GM18870 (cell line): ENCODE data around the gene ZSWIM9.

Experiments used
- ATAC-seq: cut with Tn5 transposase; IDR thresholded peaks from one replicate; pipeline ENCODE4 v1.9.1; 2021; ENCODE audit warnings: moderate library complexity; ENCODE audit not compliant: unreplicated experiment

Gene ZSWIM9

GRCh38 chr19:48174445-48175030 is 4.1 kb downstream of the ZSWIM9 start:
- ATAC-seq = no peak

DNA sequence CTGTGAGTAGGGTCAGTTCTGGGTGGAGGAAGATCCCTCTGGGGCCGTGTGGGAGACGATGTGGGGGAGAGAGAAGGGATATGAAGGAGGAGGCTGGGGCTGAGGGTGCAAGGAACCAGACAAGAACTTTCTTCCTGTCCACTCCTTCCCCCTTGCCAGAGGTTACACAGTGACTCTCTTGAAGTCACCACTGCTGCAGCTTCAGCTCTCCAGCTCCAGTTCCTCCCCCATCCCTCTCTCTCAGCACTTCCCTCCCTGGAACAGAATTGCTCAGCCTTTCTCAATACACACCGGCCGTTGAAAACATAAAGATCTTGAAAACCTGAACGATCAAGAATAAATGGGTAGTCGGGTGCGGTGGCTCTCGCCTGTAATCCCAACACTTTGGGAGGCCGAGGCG is 5.1 kb downstream of the ZSWIM9 start:
- ATAC-seq = no peak

- ATAC-seq = no peak
Observed at GRCh38 chr19:48176226-48176625, 5.7 kb downstream of the ZSWIM9 start.

DNA sequence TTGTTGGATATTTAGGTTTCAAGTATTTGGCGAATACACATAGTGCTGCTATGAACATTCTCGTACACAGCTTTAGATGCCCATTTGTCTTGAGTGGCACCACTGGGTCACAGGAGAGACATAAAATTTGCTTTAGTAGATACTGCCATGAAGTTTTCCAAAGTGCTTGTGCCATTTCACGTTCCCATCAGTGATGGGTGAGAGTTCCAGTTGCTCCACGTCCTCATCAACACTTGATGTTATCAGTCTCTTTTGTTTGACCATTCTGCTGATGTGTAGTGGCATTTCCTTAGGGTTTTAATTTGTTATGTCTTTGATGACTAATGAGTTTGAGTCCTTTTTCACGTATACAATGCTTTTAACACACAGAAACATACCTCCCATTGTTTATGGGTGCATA is 11.0 kb downstream of the ZSWIM9 start:
- no peak for ATAC-seq

GRCh38 chr19:48182434-48182833 is 12.0 kb downstream of the ZSWIM9 start:
- no peak for ATAC-seq

DNA sequence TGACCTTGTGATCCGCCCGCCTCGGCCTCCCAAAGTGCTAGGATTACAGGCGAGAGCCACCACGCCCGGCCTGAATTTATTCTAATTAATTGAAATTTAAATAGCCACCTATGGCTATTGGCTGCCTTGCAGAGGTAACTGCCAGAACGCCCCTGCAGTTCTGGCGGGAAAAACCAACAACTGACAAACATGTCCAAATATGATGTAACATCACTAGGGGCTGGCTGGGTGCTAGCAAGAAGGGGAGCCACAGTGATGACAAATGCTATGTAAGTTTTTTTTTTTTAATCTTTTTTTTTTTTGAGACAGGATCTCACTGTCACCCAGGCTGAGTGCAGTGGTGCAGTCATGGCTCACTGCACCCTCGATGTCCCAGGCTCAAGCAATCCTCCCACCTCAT is 12.9 kb downstream of the ZSWIM9 start:
- ATAC-seq = no peak

GRCh38 chr19:48186015-48186414 is 15.5 kb downstream of the ZSWIM9 start:
- no peak for ATAC-seq

DNA sequence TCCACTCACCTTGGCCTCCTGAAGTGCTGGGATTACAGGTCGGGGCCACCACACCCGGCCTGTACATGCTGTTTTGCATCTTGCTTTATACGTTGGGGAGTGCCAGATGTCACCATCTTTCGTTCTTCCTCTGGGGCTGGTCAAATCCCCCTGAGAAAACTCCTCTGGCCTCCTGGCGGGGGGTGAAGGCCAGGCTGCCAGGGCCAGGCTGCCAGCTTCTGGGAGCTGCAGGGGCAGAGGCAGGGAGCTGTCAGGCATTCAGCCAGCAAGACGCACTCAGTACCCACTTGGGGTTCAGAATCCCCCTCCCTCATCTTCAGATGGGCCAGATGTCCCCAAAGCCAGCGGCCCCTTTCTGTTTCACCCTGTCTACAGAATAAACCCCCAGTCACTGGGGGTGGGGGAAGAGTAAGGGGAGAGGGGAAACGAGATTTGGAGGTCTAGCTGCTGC is 16.1 kb downstream of the ZSWIM9 start:
- no peak for ATAC-seq

DNA sequence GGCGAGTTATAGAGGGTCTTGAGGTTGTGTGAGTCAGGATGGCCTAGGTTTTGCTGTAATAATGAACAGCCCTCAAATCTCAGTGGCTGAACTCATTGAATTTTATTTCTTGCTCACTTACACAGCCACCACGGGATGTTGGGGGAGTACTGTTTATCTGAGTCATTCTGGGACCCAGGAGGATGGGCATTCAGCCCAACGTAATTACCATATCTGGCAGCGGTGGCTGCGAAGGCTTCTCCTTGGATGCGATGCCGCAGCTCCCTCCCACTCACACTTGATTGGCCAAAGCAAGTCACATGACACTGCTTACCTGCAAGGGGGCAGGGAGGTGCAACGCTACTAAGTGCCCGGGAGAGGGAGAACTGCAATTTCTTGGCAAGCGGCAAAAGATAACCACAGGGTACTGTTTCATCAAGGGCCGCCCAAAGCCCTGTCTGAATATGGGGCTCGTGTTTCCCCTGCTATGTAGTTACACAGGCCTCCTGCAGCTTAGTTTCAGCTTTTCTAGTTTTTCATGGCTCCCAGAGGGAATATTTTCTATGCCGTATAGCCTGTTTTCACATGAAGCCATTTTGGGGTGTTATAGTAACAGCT is 19.9 kb downstream of the ZSWIM9 start:
- no peak for ATAC-seq

- no peak for ATAC-seq
Observed at GRCh38 chr19:48190885-48191284, 20.4 kb downstream of the ZSWIM9 start.

DNA sequence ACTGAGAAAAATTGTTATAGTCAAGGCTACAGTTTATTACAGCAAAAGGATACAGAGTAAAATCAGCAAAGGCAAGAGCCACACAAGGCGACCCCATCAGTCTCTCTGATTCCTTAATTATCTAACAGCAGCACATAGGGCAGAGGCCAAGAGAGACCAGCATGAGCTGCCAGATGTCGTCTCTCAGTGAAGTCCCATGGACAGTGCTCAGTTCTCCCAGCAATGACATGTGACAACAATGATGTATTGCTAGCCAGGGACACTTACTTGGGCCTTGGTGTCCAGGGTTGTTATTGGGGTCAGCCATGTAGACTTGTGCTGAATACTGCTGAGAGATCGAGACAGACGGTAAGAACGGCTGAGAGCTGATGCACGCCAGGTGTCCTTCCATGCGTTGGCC is 22.3 kb downstream of the ZSWIM9 start:
- no peak for ATAC-seq

- no peak for ATAC-seq
Observed at GRCh38 chr19:48194041-48194843, 23.8 kb downstream of the ZSWIM9 start.

DNA sequence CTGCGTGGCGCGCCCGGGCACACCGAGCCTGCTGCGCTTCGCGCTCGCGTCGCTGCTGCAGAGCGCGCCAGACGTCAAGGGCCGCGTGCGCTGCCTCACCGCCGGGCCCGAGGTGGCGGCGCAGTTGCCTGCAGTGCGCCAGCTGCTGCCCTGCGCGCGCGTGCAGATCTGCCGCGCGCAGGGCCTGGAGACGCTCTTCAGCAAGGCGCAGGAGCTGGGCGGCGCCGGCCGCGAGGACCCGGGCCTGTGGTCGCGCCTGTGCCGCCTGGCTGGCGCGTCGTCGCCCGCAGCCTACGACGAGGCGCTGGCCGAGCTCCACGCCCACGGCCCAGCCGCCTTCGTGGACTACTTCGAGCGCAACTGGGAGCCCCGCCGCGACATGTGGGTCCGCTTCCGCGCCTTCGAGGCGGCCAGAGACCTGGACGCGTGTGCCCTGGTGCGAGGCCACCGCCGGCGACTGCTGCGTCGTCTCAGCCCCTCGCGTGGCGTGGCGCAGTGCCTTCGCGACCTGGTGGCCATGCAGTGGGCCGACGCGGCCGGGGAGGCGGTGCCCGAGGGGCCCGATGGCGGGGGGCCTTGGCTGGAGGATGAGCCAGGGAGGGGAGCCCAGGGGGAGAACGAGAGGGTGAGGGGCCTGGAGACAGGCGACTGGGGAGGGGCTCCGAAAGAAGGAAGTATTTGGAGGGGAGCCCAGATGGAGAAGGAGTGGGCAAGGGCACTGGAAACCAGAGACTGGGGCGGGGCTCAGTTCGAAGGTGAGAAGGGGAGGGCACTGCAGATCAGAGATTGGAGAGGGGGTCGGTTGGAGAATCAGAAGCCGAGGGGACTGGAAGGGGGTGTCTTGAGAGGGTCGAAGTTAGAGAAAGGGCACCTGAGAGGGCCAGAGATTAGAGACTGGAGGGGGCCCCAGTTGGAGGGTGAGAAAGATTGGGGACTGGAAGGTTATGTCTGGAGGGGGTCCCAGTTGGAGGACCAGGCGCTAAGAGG is 24.7 kb downstream of the ZSWIM9 start:
- ATAC-seq = no peak

- ATAC-seq = no peak
Observed at GRCh38 chr19:48196321-48196763, 25.9 kb downstream of the ZSWIM9 start.

- no peak for ATAC-seq
Observed at GRCh38 chr19:48196933-48197665, 26.6 kb downstream of the ZSWIM9 start.

DNA sequence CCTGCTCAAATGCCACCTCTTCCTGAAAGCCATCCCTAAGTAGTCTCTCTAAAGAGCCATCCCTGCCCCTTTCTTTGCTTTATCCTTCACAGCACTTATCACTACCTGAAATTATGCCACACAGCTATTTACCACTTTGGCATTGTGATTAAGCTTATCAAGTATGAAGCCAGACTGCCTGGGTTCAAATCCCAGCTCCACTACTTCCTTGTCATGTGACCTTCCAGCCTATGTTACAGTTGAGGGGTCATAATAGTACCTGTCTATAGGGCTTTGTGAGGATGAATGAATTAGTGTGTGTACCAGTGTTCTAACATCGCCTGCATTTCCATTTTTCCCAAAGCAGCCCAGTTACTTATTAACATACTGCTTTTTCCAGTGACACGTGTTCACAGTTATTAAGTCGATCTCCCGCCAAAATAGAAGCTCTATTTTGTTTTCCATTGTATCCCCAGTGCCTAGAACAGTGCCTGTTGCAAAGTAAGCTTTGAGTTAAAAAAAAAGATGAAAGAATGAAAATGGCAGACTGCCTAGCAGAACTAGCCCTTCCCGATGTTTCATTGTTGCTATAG is 32.8 kb downstream of the ZSWIM9 start:
- no peak for ATAC-seq

- no peak for ATAC-seq
Observed at GRCh38 chr19:48203794-48204628, 33.5 kb downstream of the ZSWIM9 start.

DNA sequence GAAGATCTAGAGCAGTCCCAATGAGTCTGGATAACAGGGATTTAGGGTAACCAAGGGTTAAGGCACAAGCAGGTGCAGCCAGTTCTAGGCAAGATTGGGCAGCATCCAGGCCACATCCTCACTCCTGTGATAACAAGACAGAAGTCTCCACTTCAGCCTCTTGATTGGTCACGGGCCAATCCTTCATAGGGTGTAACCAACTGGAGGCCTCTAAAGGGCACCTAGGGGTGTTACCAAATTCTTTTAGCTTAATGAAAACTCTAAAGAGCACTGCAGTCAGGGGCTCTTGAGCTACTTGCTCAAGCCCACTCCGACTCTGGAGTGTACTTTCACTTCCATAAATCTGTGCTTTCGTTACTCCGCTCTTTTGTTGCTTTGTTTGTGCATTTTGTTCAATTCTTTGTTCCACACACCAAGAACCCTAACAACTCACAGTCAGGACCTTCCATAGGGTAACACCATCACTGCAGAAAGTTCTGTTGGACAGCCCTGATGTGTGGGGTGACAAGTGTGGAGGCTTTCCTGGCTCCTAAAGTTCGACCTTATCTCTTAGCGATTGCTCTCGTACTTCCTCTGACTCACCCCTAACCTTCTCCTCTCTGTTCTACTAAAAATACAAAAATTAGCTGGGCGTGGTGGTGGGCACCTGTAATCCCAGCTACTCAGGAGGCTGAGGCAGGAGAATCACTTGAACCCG is 36.1 kb downstream of the ZSWIM9 start:
- no peak for ATAC-seq
